Activated T-cell treated with anti-CD3 and anti-CD28 coated beads for 24 hours (primary cell): ENCODE measurements around the gene NTM.

Experiments
- DNase-seq: peaks from one replicate; pipeline ENCODE4 v3.0.0-alpha.2; 2020; ENCODE audit warnings: low read depth

Gene NTM

DNA sequence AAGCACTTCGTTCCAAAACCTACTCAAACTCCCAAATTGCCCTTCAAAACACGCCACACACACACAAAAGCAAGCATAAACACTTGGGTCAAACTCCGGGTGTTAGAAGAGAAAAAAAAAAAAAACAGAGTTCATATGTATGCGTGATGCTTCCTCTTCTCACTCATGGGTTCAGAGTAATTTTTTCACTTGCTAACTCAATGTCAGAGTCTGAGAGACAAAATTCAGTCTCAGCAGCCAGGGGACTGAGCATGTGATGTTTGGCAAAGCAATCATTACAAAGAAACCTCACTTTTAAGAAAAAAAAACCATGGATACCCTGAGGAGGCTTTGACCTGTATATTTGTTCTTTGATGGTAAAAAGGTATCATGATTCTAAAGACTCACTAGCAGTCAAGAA is 461.7 kb downstream of the NTM start:
- DNase-seq = no peak

DNA sequence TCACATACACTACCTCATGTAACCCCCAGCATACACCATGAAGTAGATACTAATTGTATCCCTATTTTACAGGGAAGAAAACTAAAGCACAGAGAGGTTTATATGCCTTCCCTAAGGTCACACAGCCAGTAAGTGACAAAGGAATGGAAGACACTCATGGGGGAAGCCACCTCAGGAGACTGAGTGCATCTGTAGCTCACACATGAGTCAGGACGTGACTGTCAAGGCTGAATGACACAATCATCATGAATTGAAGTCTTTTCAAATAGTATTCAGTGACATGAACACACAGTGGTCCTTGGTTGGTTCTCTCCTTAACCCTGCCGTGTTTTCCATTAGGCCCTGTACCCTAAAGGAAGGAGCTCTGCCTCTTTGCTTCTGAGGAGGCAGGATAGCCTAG is 463.0 kb downstream of the NTM start:
- DNase-seq = no peak

DNA sequence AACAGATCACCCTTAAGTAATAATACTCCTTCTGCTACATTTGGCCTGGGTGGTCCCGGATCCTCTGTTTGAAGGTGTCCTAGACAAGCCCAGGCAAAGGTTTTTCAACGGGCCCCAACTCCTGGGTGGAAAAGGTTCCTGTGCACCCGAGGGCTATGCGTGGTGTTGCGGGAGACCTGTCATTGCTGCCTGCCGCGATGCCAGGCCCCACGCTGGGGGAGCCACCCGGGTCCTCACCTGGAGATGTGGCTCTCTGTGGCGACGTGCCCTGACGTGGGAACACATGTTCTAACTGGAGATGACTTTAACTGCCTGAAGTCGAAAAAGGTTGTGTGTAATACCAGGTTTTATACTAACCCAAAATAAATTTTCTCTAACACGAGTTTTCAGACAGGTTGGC is 467.1 kb downstream of the NTM start:
- DNase-seq = no peak

DNA sequence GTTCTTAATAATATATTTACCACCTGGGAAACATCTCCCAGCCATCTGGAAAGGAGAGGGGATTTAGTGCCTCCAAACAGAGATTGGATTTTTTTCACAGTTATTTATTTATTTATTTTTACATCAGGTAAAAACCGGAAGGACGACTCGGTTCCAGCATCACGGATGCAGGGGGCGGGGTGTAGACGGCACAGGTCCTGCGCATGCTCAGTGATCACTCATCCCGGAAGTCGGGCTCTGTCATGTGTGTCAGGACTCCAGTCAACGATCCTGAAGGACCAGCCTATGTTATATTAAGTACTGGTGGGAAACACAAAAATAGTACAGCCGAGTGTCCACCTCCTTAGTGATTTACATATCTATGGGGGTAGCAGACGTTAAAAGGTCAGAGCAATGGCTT is 467.6 kb downstream of the NTM start:
- DNase-seq = no peak

DNA sequence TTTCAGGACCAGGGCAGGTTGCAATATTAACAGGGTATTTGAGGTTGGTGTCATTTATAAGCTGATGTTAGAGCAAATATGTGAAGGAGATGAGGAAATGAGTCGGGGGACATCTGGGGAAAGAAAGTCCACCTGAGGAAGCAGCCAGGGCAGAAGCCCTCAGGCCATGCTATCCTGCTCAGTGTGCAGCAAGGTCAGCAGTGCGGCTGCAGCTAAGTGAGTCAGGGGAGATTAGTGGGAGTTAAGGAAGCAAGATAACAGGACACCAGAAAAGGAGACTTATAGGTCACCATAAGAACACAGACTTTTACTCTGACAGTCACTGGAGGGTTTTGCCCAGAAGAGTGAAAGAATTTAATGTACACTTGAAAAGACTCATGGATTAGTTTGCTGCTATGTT is 468.9 kb downstream of the NTM start:
- DNase-seq = no peak

DNA sequence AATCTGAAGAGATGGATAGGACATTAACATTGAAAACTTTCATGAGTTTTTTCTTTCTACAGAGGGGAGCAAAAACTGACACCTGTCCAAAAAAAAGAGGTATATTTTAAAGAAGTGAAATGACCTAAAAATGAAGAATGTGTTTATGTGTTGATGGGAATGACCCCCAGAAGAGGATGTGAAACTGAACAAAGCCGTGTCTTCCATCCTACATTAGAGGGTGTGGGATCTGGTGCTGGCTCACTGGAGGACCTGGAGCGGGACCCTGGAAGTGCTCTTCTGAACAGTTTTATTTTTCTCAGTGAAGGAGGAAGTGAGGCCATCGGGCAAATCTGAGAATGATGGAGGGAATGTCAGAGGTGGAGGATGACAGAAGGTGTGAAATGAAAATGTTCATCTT is 470.1 kb downstream of the NTM start:
- no peak for DNase-seq

DNA sequence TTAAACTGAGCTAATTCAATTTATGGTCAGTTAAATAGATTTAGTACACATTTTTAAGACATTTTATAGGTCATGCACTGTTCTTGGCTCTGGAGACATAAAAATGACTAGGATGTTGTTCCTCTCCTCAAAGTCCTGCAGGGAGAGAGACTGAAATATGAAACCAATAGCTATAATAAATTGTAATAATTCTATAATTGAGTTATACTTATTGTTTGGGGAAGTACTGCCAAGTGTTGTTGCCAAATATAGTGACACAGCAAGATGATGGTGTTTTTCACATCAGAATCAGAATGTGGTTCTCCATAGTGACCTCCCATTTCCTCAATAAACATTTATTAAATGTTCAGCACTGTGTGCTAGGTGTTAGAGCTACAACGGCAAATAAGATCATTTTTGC is 470.6 kb downstream of the NTM start:
- DNase-seq = no peak

DNA sequence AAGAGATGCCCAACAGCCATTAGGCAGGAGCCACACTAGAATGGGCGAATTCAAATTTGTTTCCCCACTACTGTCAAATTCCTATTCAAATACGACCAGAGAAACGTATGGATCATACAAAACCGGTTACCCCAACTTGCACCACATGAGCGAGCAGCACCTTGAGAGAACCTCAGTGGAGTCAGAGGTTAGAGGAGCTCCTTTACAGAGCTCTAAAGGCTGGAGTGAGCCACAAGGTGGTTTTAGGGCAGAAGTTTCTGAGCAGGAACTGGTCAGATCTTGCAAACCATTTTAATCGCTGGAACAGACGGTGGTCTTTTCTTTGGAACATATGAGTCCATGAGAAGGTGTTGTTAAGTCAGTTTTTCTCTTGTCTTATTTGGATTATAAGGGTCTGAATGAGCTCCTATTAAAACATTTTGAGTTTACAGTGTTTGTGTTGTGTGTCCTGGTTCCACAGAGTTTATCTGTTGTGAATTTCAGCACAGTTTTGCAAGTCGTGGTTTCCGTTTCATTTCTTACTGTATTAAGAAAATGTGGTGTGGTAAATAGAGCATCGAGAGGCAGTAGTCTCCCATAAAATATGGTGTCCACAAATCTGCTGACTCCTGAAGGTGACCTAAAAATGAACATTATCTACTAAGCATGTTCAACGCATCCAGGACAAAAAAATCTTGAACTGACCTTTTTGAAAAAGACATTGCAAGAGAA is 471.7 kb downstream of the NTM start:
- no peak for DNase-seq

DNA sequence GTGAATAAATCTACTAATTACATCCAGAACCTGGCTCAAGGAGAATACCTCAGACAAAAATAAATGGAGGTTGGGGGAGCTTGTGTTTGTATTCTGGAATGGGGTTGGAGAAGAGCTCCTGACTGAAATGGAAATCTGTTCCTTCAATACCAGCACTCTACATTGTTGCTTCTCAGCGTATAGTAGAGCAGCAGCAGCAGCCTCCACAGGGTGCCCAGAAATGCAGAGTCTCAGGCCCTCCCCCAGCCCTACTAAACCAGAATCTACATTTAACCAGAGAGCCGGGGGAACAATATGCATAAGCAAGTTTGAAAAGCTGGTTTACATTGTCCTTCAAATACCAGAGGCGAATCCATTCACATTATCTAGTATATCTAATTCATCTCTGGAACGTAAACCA is 474.8 kb downstream of the NTM start:
- DNase-seq = no peak

DNA sequence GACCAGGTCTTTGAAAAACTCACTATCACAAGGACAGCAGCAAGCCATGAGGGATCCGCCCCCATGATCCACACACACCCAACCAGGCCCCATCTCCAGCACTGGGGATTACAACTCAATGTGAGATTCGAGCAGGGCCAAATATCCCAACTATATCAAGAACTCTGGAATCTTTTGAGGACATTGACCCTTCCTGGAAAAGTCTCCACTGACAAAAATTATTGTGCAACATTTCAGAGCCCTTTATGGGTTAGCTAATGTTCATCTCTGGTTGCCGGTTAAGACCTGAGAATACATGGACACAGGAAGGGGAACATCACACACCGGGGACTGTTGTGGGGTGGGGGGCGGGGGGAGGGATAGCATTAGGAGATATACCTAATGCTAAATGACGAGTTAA is 479.1 kb downstream of the NTM start:
- no peak for DNase-seq

DNA sequence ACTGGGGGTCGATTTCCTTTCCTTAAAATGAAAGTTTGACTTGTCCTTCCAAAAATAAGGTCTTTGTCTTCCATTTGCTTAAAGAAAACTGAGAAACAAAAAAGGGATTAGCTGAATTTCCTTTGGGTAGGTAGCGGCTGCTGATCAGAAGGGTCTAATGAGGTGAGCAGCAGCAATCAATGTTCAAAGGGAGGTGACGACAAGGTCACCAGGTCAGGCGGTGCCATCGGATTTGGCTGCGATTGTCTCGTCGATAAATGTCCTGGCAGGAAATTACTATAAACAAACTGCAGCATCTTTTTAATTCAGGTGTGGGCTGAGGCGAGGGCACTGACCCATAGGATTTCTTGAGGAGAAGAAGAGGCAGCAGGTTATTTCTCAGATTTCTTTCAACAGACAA is 480.1 kb downstream of the NTM start:
- no peak for DNase-seq

DNA sequence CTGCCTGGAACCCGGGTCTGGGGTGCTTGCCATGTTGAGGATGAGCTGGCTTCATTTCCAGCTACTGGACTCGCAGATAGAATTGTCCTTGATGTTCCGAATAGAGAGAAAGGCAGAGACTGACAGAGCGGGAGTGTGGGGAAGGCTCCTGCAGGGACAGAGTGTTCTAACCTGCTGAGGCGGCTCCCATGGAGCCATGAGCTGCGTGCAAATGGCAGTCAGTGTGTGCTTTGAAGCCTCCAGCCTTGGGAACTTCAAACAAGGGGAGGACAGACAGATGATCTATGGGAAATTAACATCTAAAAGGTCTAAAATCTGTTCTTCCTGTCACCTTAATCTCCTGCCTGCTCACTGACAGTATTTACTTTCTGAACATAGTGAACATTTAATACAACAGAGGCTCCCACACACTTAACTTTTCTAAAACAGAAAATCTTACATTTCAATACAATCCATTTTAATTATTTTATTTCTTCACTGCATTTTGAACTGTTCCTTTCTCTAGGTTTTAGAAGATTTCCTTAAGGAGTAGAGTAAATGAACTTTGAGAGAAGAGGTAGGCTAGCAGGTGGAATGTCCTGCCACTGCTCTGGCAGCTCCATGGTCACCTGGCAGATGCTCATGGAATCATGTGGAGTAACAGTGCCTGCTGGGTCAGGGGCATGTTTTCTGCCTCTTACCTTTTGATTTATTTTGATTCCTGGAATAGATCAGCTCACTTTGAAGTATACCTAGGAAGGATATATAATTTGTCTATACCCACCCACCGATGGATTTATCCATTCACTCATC is 481.7 kb downstream of the NTM start:
- no peak for DNase-seq

DNA sequence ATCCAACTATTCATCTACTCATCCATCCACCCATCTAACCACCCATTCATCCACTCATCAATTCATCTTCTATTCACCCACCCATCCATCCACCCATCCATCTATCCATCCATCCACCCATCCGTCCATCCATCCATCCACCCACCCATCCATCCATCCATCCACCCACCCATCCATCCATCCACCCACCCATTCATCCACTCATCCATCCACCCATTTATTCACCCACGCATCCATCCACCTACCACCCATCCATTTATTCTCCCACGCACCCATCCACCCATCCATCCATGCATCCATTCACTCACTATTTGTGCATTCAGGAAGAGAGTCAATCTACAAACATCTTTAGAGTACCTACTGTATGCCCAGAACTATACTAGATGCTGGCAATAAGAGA is 482.3 kb downstream of the NTM start:
- DNase-seq = no peak

DNA sequence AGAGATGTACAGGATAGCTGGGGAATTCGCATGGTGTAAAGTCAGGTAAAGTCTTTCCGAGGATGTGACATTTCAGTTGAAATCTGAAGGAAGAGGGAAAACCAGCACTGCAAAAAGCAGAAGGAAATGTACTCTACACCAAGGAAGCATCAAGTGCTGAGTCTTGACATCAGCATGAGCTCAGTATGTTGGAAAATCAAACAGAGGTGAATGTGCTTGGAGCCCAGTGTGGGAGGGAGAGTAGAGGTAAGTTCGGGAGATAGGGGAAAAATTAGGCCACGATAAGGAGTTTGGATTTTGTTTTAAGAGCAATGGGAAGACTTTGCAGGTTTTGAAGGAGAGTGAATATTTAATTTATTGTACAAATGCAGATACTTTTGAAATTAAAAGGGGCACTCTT is 484.0 kb downstream of the NTM start:
- no peak for DNase-seq

DNA sequence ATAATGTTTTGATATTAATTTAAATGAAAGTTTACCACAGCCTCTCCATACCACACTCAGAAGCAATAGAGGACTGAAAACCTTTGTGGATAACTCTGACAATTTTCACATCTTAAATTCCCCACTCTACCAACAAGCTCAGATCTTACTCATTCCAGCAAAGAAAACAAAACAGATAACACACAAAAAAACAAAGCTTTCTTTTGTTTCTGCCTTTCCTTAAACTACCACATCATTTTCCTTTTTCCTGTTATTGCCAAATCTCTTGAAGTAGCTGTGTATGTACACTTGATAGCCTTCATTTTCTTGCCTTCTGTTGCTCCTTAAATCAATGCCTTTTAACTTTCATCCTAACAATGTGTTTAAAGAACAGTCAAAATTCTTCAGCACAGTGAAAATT is 484.9 kb downstream of the NTM start:
- no peak for DNase-seq

DNA sequence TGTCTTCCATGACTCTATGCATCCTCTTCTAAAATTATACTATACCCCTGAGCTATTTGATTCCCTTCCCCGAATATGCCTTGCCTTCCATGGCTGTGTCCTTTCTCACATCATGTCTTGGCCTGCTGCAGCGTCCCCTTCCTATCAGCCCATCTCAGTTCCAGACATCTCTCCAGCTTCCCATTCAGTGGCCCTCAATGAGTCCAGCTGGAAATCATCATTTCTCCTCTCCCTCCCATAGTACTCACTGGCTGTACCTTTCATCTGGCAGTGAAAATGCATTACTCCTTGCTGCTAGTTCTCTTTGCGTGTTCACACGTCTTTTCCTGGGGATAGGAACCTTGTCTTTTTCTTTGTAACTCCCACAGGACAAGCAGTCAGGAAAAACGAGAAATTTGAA is 486.8 kb downstream of the NTM start:
- DNase-seq = no peak

DNA sequence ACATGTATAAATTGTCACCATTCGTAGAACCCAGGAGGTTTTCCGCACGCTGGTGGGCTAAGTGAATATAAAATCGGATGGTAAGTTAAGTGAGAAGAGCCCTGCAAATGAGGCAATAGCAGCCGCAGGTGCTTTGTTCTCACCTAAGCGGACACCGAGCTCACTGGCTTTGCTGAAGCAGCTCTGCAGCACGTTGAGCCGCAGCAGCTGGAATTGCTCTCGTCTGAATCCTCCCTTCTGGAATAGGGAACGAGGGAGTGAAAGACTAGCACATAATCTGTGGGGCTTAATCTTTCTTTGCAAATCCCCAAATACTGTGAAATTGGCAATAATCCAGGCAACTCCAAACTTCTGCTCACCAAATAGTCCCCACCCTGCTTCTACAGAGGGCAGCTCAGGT is 488.1 kb downstream of the NTM start:
- DNase-seq = no peak

DNA sequence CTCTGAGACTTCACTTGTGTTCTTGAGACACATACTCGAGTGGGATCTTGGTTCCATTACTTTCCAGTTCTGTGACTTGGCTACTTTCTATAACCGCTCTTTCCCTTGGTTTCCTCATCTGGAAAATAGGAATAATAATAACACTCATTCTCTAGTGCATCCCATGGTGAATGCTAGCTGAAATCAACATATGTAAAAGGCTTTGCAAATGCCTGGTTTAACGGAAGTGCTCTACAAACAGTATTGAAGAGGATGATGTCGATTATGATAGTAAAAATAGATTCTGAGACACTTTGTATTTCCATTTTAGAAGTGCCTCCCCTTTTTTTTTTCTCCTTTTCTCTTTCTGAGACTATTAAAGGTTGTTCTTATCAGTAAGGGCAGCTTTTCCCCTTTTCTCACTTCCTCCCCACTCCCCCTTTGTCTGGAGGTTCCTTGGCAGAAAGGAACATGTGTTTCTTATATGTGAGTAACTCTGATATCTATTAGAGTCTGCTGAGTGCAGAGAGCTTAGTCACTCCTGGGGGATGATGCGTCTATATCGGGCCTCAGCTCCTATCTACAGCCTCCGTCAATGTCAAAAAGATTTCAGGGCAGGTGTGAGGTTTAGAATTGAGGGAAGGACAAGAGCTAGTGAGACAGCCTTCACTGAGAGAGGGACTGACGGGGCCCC is 489.3 kb downstream of the NTM start:
- no peak for DNase-seq

DNA sequence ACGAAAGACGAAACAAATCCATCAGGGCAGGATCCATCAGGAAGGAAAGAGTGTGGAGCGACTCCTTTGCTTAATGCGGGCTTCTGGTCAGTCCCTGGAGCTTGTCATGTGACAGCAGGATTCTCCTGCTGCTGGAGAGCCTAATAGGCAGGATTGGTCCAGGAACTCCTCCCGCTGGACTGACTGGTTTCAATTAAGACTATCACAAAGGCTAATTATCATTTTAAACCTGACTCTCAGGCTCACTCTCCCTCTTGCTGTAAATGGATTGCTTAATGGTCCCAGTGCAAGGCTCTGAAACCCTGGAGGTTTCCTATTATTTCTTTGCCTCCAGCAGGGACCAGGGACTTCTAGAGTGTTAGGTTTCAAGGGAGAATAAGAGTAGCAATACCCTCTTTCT is 493.8 kb downstream of the NTM start:
- DNase-seq = no peak

DNA sequence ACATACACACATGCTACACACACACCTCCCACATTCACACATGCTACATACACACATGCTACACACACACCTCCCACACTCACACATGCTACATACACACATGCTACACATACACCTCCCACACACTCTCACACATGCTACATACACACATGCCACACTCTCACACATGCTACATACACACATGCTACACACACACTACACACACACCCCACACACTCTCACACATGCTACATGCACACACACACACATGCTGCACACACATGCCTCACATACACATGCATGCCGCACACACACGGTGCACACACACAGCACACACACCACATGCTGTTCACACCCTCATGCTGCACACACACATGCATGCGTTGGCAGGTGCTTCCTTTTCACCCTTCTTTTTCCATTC is 495.4 kb downstream of the NTM start:
- DNase-seq = no peak

DNA sequence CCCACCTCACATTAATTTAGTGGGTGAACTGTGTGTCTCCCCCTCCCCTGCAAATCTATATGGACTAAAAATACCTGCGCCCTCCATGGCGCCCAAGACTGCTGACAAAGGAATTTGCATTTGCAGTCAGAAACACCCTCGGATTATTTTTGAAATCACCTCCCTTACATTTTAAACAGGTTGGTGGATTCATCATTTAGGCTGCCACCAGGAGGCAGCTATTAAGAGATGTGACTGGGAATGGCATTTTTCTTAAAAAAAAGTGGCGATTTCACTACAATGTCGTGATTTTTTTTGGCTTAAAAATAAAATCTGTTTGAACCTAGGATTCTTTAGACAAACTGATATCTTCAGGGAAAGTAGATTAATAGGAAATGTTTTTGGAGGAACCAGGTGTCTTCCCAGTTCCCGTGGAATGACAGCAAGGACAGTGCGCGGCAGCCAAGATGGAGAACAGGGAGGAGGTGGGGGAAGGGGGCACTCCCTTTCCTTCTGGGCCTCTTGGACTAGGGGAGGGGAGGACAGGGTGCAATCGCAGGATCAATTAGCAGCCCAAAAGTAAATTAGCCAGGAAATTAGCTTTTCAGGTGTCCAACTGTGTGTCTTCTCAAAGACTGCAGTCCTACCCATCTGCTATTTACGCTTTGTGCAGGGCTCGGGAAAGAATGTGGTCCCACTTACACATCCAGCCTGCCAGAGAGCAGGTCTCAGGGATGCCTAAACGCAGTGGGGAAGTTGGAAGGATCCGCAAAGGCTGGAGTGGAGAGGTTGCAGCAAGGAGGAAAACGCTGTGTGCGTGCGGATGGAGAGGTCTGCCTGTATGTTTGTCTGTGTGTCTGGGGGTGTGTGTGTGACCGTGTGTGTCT is 496.4 kb downstream of the NTM start:
- no peak for DNase-seq

DNA sequence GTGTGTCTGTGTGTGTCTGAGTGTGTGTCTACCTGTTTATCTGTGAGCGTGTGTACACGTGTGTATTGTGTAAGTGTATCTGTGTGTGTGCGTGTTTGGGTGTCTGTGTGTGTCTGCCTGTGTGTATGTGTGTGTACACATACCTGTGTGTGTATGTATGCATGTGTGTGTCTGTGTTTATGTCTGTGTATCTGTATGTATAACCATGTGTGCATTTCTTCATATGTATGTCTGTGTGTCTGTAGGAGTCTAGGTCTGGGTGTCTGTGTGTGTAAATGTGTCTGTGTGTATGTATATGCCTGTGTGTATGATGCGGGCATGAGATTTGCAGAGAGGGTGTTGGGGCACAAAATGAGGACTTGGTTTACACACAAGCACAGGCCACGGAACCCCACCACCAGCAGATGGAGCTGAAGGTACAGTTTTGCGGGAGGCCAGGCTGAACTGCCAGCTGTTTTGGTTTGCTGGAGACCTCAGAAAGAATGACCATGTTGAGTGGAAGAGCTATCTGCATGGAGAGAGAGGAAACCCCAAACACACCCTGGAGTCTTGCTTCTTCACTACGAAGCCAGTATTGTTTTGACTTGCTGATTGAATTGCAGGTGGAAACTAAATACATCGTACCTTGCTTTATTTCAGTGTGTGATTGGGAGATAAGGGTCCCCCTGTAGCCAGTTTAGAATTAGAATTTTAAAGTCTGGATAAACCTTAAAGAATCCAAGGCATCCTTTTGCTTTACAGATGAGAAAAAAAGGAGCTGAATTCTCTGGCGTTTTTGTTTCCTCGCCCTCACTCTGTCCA is 497.2 kb downstream of the NTM start:
- DNase-seq = no peak
